HG02798 (cell line): ENCODE results near the gene RAB22A.

Source experiments
- ATAC-seq: cut with Tn5 transposase; IDR thresholded peaks from one replicate; pipeline ENCODE4 v1.9.1; 2021; ENCODE audit warnings: mild to moderate bottlenecking; ENCODE audit not compliant: unreplicated experiment, poor library complexity

RAB22A gene

GRCh38 chr20:58381627-58382026 is 72.1 kb downstream of the RAB22A start:
- ATAC-seq: no peak

GRCh38 chr20:58382096-58382495 is 72.6 kb downstream of the RAB22A start:
- no peak for ATAC-seq

GRCh38 chr20:58384821-58385220 is 75.3 kb downstream of the RAB22A start:
- ATAC-seq: no peak

GRCh38 chr20:58388028-58388601 is 78.6 kb downstream of the RAB22A start:
- ATAC-seq: no peak

GRCh38 chr20:58388882-58389323 is 79.4 kb downstream of the RAB22A start, which contains the start of gene VAPB:
TSS of gene VAPB (plus strand) at chr20:58389229. CDS start at chr20:58389460, 231 bp downstream.
- peak; percentile 98 for ATAC-seq

- peak; percentile 29 for ATAC-seq
These were observed 79.9 kb downstream of the RAB22A start for GRCh38 chr20:58389324-58389967.

GRCh38 chr20:58389968-58390658 is 80.6 kb downstream of the RAB22A start:
- ATAC-seq: no peak

- ATAC-seq: no peak
These were observed 81.1 kb downstream of the RAB22A start for GRCh38 chr20:58390659-58391035.

- no peak for ATAC-seq
These were observed 82.8 kb downstream of the RAB22A start for GRCh38 chr20:58392286-58392685.

GRCh38 chr20:58393299-58393698 is 83.8 kb downstream of the RAB22A start:
- ATAC-seq: no peak

- no peak for ATAC-seq
These were observed 85.3 kb downstream of the RAB22A start for GRCh38 chr20:58394801-58395200.

GRCh38 chr20:58395604-58396003 is 86.1 kb downstream of the RAB22A start:
- no peak for ATAC-seq

- no peak for ATAC-seq
These were observed 87.9 kb downstream of the RAB22A start for GRCh38 chr20:58397429-58397828.

GRCh38 chr20:58398254-58398653 is 88.7 kb downstream of the RAB22A start:
- ATAC-seq: no peak

- ATAC-seq: no peak
These were observed 90.4 kb downstream of the RAB22A start for GRCh38 chr20:58399926-58400325.

GRCh38 chr20:58401162-58401561 is 91.6 kb downstream of the RAB22A start:
- no peak for ATAC-seq

- ATAC-seq: no peak
These were observed 92.8 kb downstream of the RAB22A start for GRCh38 chr20:58402305-58402704.

GRCh38 chr20:58402827-58403226 is 93.3 kb downstream of the RAB22A start:
- ATAC-seq: peak; percentile 79

- peak; percentile 14 for ATAC-seq
These were observed 93.8 kb downstream of the RAB22A start for GRCh38 chr20:58403272-58403671.

- no peak for ATAC-seq
These were observed 96.2 kb downstream of the RAB22A start for GRCh38 chr20:58405504-58406291.
